K562 (cell line): ENCODE data around the gene ENG. TPM values are rescaled to one million over a fixed set of nuclear protein-coding genes. Genes with fewer than 3 reads are reported as not detected.

ENCODE experiments used
- ARID2 ChIP-seq: fragments of 450-650 bp; IDR thresholded peaks from 2 replicates; pipeline ENCODE4 v1.6.1; 2017; ENCODE audit warnings: antibody characterized with exemption, mild to moderate bottlenecking
- CBFB ChIP-seq: sonication (generic); formaldehyde crosslinking; IDR thresholded peaks from 2 replicates; pipeline ENCODE4 v1.4.0; 2020; ENCODE audit warnings: mild to moderate bottlenecking, missing genetic modification reagents
- CEBPG ChIP-seq, 3 experiments: fragments of 200-800 bp in 1 of 3; sonication (Bioruptor generic) in 1 of 3; sonication (generic) in 1 of 3; formaldehyde crosslinking in 1 of 3; IDR thresholded peaks in 2 of 3; conservative IDR thresholded peaks in 1 of 3; 2 replicates each; pipeline versions ENCODE4 v1.6.1 to v1.8.0; 2016 to 2022; ENCODE audit warnings: missing compliant biosample characterization in 2 of 3, missing genetic modification characterization in 2 of 3, mild to moderate bottlenecking in 1 of 3, missing genetic modification reagents in 1 of 3
- CHD7 ChIP-seq: fragments of 200-600 bp; sonication (generic); IDR thresholded peaks from one replicate; pipeline ENCODE4 v1.6.1; 2012; ENCODE audit warnings: mild to moderate bottlenecking, low read depth, low read length, inconsistent platforms
- CREBBP ChIP-seq: IDR thresholded peaks from one replicate; pipeline ENCODE4 v1.6.1; 2012; ENCODE audit warnings: low read depth, mild to moderate bottlenecking, control low read depth, inconsistent platforms, low read length
- DPF2 ChIP-seq: fragments of 450-650 bp; IDR thresholded peaks from 2 replicates; pipeline ENCODE4 v1.6.1; 2016
- GTF2E2 ChIP-seq: fragments of 200-800 bp; sonication (Bioruptor generic); IDR thresholded peaks from 2 replicates; pipeline ENCODE4 v1.6.1; 2016; ENCODE audit warnings: missing genetic modification characterization, missing compliant biosample characterization
- OTX1 ChIP-seq: fragments of 450-650 bp; formaldehyde crosslinking; IDR thresholded peaks from 2 replicates; pipeline ENCODE4 v1.4.0; 2022; ENCODE audit warnings: mild to moderate bottlenecking
- USF2 ChIP-seq: sonication (generic); formaldehyde crosslinking; IDR thresholded peaks from 2 replicates; pipeline ENCODE4 v1.5.0; 2020; ENCODE audit warnings: missing genetic modification reagents
- ZNF408 ChIP-seq: fragments of 250-450 bp; sonication (Bioruptor Pico); IDR thresholded peaks from 2 replicates; pipeline ENCODE4 v1.4.0; 2020; ENCODE audit warnings: low read depth, mild to moderate bottlenecking, moderate library complexity
- ZNF57 ChIP-seq: fragments of 450-650 bp; formaldehyde crosslinking; IDR thresholded peaks from 2 replicates; pipeline ENCODE4 v1.4.0; 2020; ENCODE audit warnings: mild to moderate bottlenecking, moderate library complexity
- ZSCAN29 ChIP-seq: fragments of 450-650 bp; IDR thresholded peaks from 2 replicates; pipeline ENCODE4 v1.6.1; 2017
- polyA plus RNA-seq, 8 experiments: library from polyadenylated mRNA; depleted of rRNA in 4 of 8; stranded (reverse) in 5 of 8; unstranded in 3 of 8; fragments of >200 nt; fragmentation: Nextera tagmentation in 2 of 8; fragmentation: Illumina TruSeq in 1 of 8; extraction: Ambion mirVana in 2 of 8; extraction: Trizol in 1 of 8; gene quantifications; 2 replicates each; pipeline versions ENCODE4 v1.2.1 to v1.2.3, GENCODE V29; 2011 to 2014; ENCODE audit warnings: inconsistent platforms in 1 of 8, missing spikeins in 1 of 8
- total RNA-seq, 7 experiments: library from RNA; depleted of rRNA in 6 of 7; stranded (reverse); fragments of >200 nt in 6 of 7; fragmentation: Illumina TruSeq in 2 of 7; extraction: Trizol in 2 of 7; gene quantifications; 2 replicates each; pipeline versions ENCODE4 v1.2.1 to v1.2.3, GENCODE V29; 2011 to 2021; ENCODE audit warnings: low replicate concordance in 1 of 7
- TF ChIP-seq, protein P1 (sequence below): fragments of 450-650 bp; IDR thresholded peaks from 2 replicates; pipeline ENCODE4 v1.6.1; 2014; ENCODE audit warnings: low read depth, mild to moderate bottlenecking, moderate library complexity, borderline replicate concordance
- TF ChIP-seq, protein P2 (sequence below): fragments of 450-650 bp; IDR thresholded peaks from 2 replicates; pipeline ENCODE4 v1.6.1; 2016; ENCODE audit warnings: low read depth, mild to moderate bottlenecking, moderate library complexity

The ENG gene
- total and polyA plus RNA-seq, 9 of the 15 experiments (the other 6 are each of a cell fraction or from before 2014, with no cell fraction given): 0.04 to 0.40 (median 0.14) TPM; not detected in 1

GRCh38 chr9:127770905-127771569, 83.4 kb downstream of the ENG start (continued):
- no peak for TF ChIP-seq CHD7
- TF ChIP-seq DPF2: peak; percentile 38
- TF ChIP-seq OTX1: no peak
- no peak for TF ChIP-seq CEBPG (CRISPR knock-in tag; IDR thresholded peaks at IDR 0.05)
- TF ChIP-seq CEBPG (tag; conservative IDR thresholded peaks at IDR 0.05 in 1 of 2, IDR thresholded peaks at IDR 0.05 in 1 of 2): no peak
- no peak; the same call in 1 of the 2 replicates for TF ChIP-seq CBFB (CRISPR knock-in tag)
- no peak for TF ChIP-seq GTF2E2 (tag)
- no peak for TF ChIP-seq ZNF408
- TF ChIP-seq, protein P1, sequence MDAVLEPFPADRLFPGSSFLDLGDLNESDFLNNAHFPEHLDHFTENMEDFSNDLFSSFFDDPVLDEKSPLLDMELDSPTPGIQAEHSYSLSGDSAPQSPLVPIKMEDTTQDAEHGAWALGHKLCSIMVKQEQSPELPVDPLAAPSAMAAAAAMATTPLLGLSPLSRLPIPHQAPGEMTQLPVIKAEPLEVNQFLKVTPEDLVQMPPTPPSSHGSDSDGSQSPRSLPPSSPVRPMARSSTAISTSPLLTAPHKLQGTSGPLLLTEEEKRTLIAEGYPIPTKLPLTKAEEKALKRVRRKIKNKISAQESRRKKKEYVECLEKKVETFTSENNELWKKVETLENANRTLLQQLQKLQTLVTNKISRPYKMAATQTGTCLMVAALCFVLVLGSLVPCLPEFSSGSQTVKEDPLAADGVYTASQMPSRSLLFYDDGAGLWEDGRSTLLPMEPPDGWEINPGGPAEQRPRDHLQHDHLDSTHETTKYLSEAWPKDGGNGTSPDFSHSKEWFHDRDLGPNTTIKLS: no peak
- 0 out of 2 replicates have a peak, but pooled peaks have one; percentile 17 for TF ChIP-seq USF2 (CRISPR knock-in tag)
- no peak for TF ChIP-seq ZSCAN29
- TF ChIP-seq ARID2: no peak
- TF ChIP-seq, protein P2, sequence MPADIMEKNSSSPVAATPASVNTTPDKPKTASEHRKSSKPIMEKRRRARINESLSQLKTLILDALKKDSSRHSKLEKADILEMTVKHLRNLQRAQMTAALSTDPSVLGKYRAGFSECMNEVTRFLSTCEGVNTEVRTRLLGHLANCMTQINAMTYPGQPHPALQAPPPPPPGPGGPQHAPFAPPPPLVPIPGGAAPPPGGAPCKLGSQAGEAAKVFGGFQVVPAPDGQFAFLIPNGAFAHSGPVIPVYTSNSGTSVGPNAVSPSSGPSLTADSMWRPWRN: no peak
- no peak for TF ChIP-seq ZNF57 (CRISPR knock-in tag)
- no peak for TF ChIP-seq CREBBP
